HepG2 (cell line): Measurements from ENCODE around the gene SLC45A1. TPM values are rescaled to one million over a fixed set of nuclear protein-coding genes. Genes with fewer than 3 reads are reported as not detected.

Experiments
- HNF1A ChIP-seq, 2 experiments: sonication (generic) in 1 of 2; formaldehyde crosslinking in 1 of 2; IDR thresholded peaks; 2 replicates each; pipeline versions ENCODE4 v1.4.0 to v1.6.1; 2016 to 2020; ENCODE audit warnings: borderline replicate concordance in 1 of 2, low read depth in 1 of 2, mild to moderate bottlenecking in 1 of 2, missing genetic modification reagents in 1 of 2
- KIAA2018 ChIP-seq: sonication (generic); formaldehyde crosslinking; IDR thresholded peaks from 2 replicates; pipeline ENCODE4 v1.5.0; 2020; ENCODE audit warnings: mild to moderate bottlenecking, missing genetic modification reagents, borderline replicate concordance
- MED1 ChIP-seq: sonication (generic); formaldehyde crosslinking; IDR thresholded peaks from 2 replicates; pipeline ENCODE4 v1.4.0; 2020; ENCODE audit warnings: missing genetic modification reagents
- NONO ChIP-seq, 2 experiments: fragments of 450-650 bp in 1 of 2; sonication (generic) in 1 of 2; formaldehyde crosslinking in 1 of 2; IDR thresholded peaks in 1 of 2; conservative IDR thresholded peaks in 1 of 2; 2 replicates each; pipeline versions ENCODE4 v1.6.1 to v1.8.0; 2017 to 2022; ENCODE audit warnings: mild to moderate bottlenecking in 1 of 2, missing genetic modification reagents in 1 of 2, moderate library complexity in 1 of 2
- SP140L ChIP-seq: sonication (generic); formaldehyde crosslinking; IDR thresholded peaks from 2 replicates; pipeline ENCODE4 v1.4.0; 2020; ENCODE audit warnings: missing genetic modification reagents, borderline replicate concordance
- SPEN ChIP-seq: sonication (generic); formaldehyde crosslinking; IDR thresholded peaks from 2 replicates; pipeline ENCODE4 v1.5.1; 2020; ENCODE audit warnings: low read depth, mild to moderate bottlenecking, missing genetic modification reagents
- ZNF501 ChIP-seq: sonication (generic); formaldehyde crosslinking; IDR thresholded peaks from 2 replicates; pipeline ENCODE4 v1.5.1; 2020; ENCODE audit warnings: mild to moderate bottlenecking, moderate library complexity, missing genetic modification reagents
- ZNF770 ChIP-seq: sonication (generic); formaldehyde crosslinking; IDR thresholded peaks from 2 replicates; pipeline ENCODE4 v1.5.0; 2020; ENCODE audit warnings: mild to moderate bottlenecking, missing genetic modification reagents
- ZXDC ChIP-seq: sonication (generic); formaldehyde crosslinking; IDR thresholded peaks from 2 replicates; pipeline ENCODE4 v1.5.0; 2020; ENCODE audit warnings: mild to moderate bottlenecking, missing genetic modification reagents
- polyA plus RNA-seq, 8 experiments: library from polyadenylated mRNA; depleted of rRNA in 3 of 8; stranded (reverse) in 7 of 8; unstranded in 1 of 8; fragments of >200 nt; fragmentation: Illumina TruSeq in 4 of 8; extraction: Trizol in 4 of 8; gene quantifications; 2 replicates each; pipeline versions ENCODE4 v1.2.1 to v1.2.3, GENCODE V29; 2011 to 2016; ENCODE audit warnings: low read depth in 4 of 8, missing spikeins in 1 of 8, mixed read lengths in 1 of 8; ENCODE audit not compliant: insufficient read depth in 1 of 8
- total RNA-seq, 5 experiments: library from RNA; depleted of rRNA; stranded (reverse); fragments of >200 nt; fragmentation: Illumina TruSeq; extraction: Trizol; gene quantifications; 2 replicates each; pipeline ENCODE4 v1.2.3, GENCODE V29; 2016; ENCODE audit warnings: low read depth in 1 of 5

The SLC45A1 gene
- total and polyA plus RNA-seq, 2 of the 13 experiments (the other 11 are each of a cell fraction or from before 2014, with no cell fraction given) = not detected

GRCh38 chr1:8281843-8282509 lies 35.9 kb upstream of the SLC45A1 start (continued):
- TF ChIP-seq HNF1A (IDR thresholded peaks at IDR 0.05; ENCODE audit: low read depth) = no peak
- TF ChIP-seq HNF1A (CRISPR knock-in tag; IDR thresholded peaks at IDR 0.05; ENCODE audit: borderline replicate concordance) = no peak
- TF ChIP-seq SP140L = no peak
- TF ChIP-seq ZNF501 = no peak; the same call in 1 of the 2 replicates
- TF ChIP-seq MED1 = peak; percentile 70
- TF ChIP-seq ZNF770 (CRISPR knock-in tag) = no peak
- no peak for TF ChIP-seq ZXDC
- no peak for TF ChIP-seq SPEN (CRISPR knock-in tag)
- no peak for TF ChIP-seq KIAA2018 (CRISPR knock-in tag)
- TF ChIP-seq NONO (IDR thresholded peaks at IDR 0.05) = no peak
- TF ChIP-seq NONO (CRISPR knock-in tag; conservative IDR thresholded peaks at IDR 0.05) = no peak
